ENCODE results near the gene ACKR4.

DNA sequence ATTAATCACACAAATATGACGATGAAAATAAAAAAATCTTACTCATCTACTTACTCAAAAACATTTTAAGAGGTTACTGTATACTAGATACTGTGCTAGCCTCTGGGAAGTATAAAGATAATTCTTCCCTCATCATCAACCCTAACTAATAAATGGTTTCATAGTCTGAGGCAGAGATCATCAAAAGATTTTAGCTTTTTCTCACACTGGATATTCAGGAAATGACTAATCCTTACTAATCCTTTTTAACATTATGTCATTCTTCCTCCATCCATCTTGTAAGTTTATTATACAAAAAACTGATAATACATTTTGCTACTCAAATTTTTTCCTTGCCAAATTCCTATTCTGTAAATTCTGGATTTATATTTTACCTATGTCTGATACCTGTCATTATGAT, 32.9 kb downstream of the ACKR4 start:
- no peak for TF ChIP-seq EZH2 (IDR thresholded peaks at IDR 0.05; ENCODE audit: insufficient read depth, poor library complexity, severe bottlenecking)
- no peak for TF ChIP-seq EZH2phosphoT487 (IDR thresholded peaks at IDR 0.05; ENCODE audit: insufficient read depth, low read depth)
